Brain microvascular endothelial cell (primary cell): ENCODE measurements around the gene KLHL22.
A peak's percentile ranks its signal among the peaks of the same experiment; 100 is the strongest.

Source experiments
- DNase-seq: peaks from one replicate; pipeline ENCODE4 v3.0.0-alpha.2; 2020
- H3K27ac ChIP-seq: fragments of 250-450 bp; sonication (Bioruptor Pico); 2 replicates; pipeline ENCODE4 v1.5.1; 2020; ENCODE audit warnings: mild to moderate bottlenecking, moderate library complexity
- H3K27me3 ChIP-seq: fragments of 250-450 bp; sonication (Bioruptor Pico); replicated peaks from 2 replicates; pipeline ENCODE4 v1.5.1; 2020; ENCODE audit warnings: mild to moderate bottlenecking
- H3K36me3 ChIP-seq: fragments of 250-450 bp; sonication (Bioruptor Pico); replicated peaks from 2 replicates; pipeline ENCODE4 v1.5.1; 2020; ENCODE audit warnings: mild to moderate bottlenecking
- H3K4me3 ChIP-seq: 2 replicates; pipeline ENCODE4 v1.5.1; 2011; ENCODE audit warnings: low read depth, mild to moderate bottlenecking, control low read depth, low read length, moderate library complexity
- in situ Hi-C: cut with HindIII; loops from 2 replicates; pipeline ENCODE4 v1.10.0; 2017; ENCODE audit warnings: low sequenced_read_pairs, low pct_ligation_motif_present
- TF ChIP-seq, protein P1 (sequence below): IDR thresholded peaks from 2 replicates; pipeline ENCODE4 v1.5.1; 2011; ENCODE audit warnings: low read depth, mild to moderate bottlenecking, moderate library complexity, low read length, control low read depth, inconsistent platforms; ENCODE audit errors: missing control alignments

Gene KLHL22

DNA sequence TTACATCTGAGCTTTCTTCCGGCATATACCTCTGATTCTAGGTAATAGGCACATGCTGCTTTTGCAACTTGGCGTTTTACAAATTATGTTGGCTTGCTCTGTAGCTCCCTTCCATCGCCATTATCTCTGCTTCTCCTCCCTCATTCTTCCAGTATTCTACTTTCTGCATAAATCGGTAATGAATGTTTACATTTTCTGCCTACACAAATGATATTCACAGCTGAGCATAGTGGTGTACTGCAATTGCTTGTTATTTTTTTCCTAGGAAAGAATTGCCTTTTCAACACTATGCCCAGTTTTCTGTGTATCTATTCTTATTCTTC lies 30.7 kb upstream of the KLHL22 start:
- Histone ChIP-seq H3K4me3 (no peak overlapping the region), H3K27me3 (no peaks in the 10 kb centered on the region), H3K36me3 (peaks cover 32% of the 10 kb centered on the region), H3K27ac (peak overlapping the region; percentile 67)
- DNase-seq, result no peak
- TF ChIP-seq, protein P1, sequence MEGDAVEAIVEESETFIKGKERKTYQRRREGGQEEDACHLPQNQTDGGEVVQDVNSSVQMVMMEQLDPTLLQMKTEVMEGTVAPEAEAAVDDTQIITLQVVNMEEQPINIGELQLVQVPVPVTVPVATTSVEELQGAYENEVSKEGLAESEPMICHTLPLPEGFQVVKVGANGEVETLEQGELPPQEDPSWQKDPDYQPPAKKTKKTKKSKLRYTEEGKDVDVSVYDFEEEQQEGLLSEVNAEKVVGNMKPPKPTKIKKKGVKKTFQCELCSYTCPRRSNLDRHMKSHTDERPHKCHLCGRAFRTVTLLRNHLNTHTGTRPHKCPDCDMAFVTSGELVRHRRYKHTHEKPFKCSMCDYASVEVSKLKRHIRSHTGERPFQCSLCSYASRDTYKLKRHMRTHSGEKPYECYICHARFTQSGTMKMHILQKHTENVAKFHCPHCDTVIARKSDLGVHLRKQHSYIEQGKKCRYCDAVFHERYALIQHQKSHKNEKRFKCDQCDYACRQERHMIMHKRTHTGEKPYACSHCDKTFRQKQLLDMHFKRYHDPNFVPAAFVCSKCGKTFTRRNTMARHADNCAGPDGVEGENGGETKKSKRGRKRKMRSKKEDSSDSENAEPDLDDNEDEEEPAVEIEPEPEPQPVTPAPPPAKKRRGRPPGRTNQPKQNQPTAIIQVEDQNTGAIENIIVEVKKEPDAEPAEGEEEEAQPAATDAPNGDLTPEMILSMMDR, result no peak
- in situ Hi-C loops, result no loop called here

DNA sequence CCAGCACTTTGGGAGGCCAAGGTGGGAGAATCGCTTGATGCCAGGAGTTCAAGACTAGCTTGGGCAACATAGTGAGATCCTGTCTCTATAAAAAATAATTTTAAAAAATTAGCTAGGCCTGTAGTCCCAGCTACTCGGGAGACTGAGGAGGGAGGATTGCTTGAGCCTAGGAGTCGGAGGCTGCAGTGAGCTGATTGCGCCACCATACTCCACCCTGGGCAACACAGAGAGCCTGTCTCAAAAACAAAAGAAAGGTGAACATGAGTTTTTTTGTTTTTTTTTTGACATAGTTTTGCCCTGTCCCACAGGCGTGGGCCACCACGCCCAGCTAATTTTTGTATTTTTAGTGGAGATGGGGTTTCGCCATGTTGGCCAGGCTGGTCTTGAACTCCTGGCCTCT lies 29.5 kb upstream of the KLHL22 start:
- Histone ChIP-seq H3K36me3 (peaks cover 41% of the 10 kb centered on the region), H3K27me3 (no peaks in the 10 kb centered on the region), H3K27ac (peak overlapping the region; percentile 66), H3K4me3 (no peak overlapping the region)
- no peak for DNase-seq
- in situ Hi-C loops, result no loop called here
- TF ChIP-seq, protein P1, result no peak

DNA sequence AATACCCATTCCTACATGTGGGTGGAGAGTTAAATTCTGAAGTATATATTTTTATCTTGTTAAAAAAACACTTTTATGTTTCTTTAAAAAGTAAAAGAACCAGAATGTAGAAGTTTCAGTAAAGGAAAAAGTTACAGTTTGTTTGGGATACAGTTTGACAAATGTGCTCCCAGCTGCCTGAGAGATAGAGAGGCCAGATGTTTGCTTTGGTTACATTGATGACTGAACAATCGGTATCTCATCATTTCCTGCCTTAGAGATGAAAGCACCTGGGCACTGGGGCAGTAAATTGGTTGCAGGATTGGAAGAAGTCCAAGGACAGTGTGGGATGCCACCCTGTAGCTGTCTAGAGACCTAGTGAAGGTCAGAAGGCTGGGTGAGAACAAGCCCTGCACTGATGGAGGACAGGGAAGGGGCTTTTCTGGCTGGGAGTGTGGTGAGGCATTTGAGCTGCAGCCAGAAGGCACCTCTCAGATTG lies 28.4 kb upstream of the KLHL22 start:
- H3K4me3 ChIP-seq, result no peak overlapping the region
- no peak for DNase-seq
- TF ChIP-seq, protein P1, result no peak
- peak overlapping the region; percentile 66 for H3K27ac ChIP-seq
- in situ Hi-C loops, result no loop called here
- H3K27me3 ChIP-seq, result no peaks in the 10 kb centered on the region
- H3K36me3 ChIP-seq, result peaks cover 49% of the 10 kb centered on the region

DNA sequence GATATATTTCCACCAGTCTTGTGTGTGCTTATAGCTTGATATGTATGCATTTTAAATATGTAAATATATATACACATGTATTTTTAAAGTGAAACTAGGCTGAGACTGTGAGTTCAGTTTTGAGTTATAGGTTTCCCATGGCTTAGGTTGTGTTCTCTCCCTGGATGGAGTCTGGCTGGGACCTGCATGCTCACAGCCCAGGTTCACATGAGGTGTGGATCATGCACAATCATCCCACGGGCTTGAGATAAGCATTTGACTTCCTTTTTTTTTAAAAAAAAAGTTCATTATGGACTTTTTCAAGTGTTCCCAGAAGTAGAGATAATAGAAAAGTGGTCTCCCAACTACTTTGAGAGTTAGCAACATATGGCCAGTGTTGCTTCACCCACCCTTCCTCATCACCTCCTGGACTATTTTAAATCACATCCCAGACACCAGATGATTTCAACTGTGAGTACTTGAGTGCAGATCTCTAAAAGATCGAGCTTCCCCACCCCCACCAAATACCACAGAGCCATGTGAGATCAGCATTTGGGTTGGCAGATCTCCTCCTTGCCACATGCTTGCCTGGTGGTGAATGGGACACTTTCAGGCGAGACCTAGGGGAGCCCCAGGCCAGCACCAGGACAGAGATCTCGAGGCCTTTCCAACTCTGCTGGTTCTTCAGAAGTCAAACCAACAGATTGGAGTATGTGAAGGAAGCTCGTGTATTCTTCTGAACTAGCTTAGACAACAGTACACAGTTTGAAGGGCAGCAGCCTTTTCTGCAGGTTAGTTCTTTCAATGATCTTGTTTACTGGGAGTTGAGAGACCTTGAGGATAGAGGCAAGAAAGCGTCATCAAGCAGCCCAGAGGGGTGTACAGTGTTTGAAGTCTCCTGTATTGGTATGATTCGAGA lies 27.7 kb upstream of the KLHL22 start:
- no peaks in the 10 kb centered on the region for H3K27me3 ChIP-seq
- DNase-seq, result peak; percentile 14
- H3K27ac ChIP-seq, result peak overlapping the region; percentile 66
- TF ChIP-seq, protein P1, result no peak
- peaks cover 50% of the 10 kb centered on the region for H3K36me3 ChIP-seq
- in situ Hi-C loops, result no loop called here
- no peak overlapping the region for H3K4me3 ChIP-seq

DNA sequence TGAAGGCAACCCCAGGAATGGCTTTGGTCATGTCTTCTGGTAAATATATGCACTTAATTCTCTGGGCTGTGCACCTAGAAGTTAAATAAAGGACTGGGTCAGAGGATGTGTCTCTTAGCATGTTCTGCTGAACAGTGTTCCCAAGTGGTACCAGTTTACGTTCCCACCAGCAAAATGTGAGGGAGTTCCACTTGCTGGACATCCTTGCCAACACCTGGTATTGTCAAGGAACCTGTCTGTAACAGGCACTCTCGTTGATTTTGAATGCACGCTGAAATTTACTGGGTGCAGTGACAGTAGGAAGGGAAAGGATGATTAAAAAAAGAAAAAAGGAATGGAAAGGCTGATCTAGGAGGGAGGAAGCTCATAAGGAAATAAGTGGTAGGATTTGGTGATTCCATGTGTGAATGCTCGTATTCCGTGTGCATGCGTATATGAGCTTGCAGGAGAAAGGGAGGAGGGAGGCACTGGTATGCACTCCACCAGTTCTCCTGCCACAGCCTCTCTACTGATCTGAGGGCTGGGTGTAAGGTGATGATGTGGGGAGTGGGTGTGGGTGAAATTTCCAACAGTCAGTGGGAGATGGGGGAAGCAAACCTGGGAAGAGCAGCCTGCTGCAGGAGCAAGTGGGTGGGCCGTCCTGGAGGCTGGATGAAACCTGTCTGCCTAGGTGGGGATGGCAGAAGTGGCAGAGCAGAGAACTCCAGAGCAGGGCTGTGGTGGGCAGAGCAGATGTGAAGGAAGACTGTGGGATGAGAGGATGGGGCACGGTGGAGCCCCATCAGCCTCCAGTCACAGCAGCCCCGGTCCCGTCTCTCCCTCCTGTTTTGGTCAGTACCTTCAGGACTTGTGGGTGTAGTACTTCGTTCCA lies 26.8 kb upstream of the KLHL22 start:
- TF ChIP-seq, protein P1, result no peak
- no peaks in the 10 kb centered on the region for H3K27me3 ChIP-seq
- H3K27ac ChIP-seq, result peak overlapping the region; percentile 9
- in situ Hi-C loops, result no loop called here
- peaks cover 54% of the 10 kb centered on the region for H3K36me3 ChIP-seq
- DNase-seq, result no peak
- H3K4me3 ChIP-seq, result no peak overlapping the region
